Endothelial cell of umbilical vein (primary cell): ENCODE measurements around the gene CHAF1A. TPM values are rescaled to one million over a fixed set of nuclear protein-coding genes. Genes with fewer than 3 reads are reported as not detected.

Experiments used
- BruUV-seq: library from RNA; stranded (reverse); fragments of 400-500 nt; replicated peaks from 2 replicates; lab custom pipeline; 2021; lab: Mats Ljungman, UMichigan
- CTCF ChIA-PET: fragments of 300-600, 350-600 bp; sonication (Branson Sonifier 250); formaldehyde crosslinking; loops from one replicate; lab custom pipeline; 2021; ENCODE audit warnings: antibody characterized with exemption, inconsistent platforms; lab: Charles Lee
- POLR2A ChIA-PET: fragments of 300-600, 350-600 bp; sonication (Branson Sonifier 250); formaldehyde crosslinking; loops from one replicate; lab custom pipeline; 2021; ENCODE audit warnings: antibody characterized with exemption, inconsistent platforms; lab: Charles Lee
- DNase-seq: peaks from one replicate; pipeline ENCODE4 v3.0.0-alpha.2; 2011; ENCODE audit warnings: low read depth, low spot score
- FAIRE-seq: peaks from 2 replicates; lab custom pipeline; 2011; peaks lifted over from hg19 to GRCh38; lab: Jason Lieb, UNC
- H2AFZ ChIP-seq: 2 replicates; pipeline ENCODE4 v1.6.0; 2012; ENCODE audit warnings: low read depth, low read length, control low read depth, inconsistent platforms
- H3K27ac ChIP-seq: 2 replicates; pipeline ENCODE4 v1.5.1; 2011; ENCODE audit warnings: low read depth, mild to moderate bottlenecking, control low read depth, low read length, moderate library complexity; ENCODE audit not compliant: insufficient read depth
- H3K27me3 ChIP-seq, 2 experiments: 2 replicates each; pipeline versions ENCODE4 v1.6.0 to v1.6.1; 2011; ENCODE audit warnings: low read length in 2 of 2, mixed read lengths in 1 of 2; ENCODE audit not compliant: control insufficient read depth in 2 of 2, insufficient read depth in 2 of 2
- H3K36me3 ChIP-seq, 2 experiments: 2 replicates in 1 of 2; 3 replicates in 1 of 2; pipeline ENCODE4 v1.5.1; 2011; ENCODE audit warnings: low read length in 2 of 2, mild to moderate bottlenecking in 1 of 2, moderate library complexity in 1 of 2; ENCODE audit not compliant: control insufficient read depth in 2 of 2, insufficient read depth in 2 of 2; ENCODE audit errors: extremely low read depth in 1 of 2
- H3K4me1 ChIP-seq: 3 replicates; pipeline ENCODE4 v1.5.1; 2011; ENCODE audit warnings: mild to moderate bottlenecking, low read length; ENCODE audit not compliant: control insufficient read depth, insufficient read depth; ENCODE audit errors: extremely low read depth
- H3K4me2 ChIP-seq: 2 replicates; pipeline ENCODE4 v1.6.1; 2011; ENCODE audit warnings: low read length, control low read depth, mixed read lengths; ENCODE audit not compliant: insufficient read depth
- H3K4me3 ChIP-seq, 3 experiments: fragments of 200-600 bp in 1 of 3; sonication (generic), shearing (Covaris generic) in 1 of 3; replicated peaks in 1 of 3; 2 replicates each; pipeline ENCODE4 v1.5.1; 2011 to 2016; ENCODE audit warnings: control low read depth in 3 of 3, low read length in 3 of 3, mild to moderate bottlenecking in 2 of 3, inconsistent platforms in 1 of 3, low read depth in 1 of 3, moderate library complexity in 1 of 3; ENCODE audit not compliant: insufficient read depth in 1 of 3
- H3K79me2 ChIP-seq: 2 replicates; pipeline ENCODE4 v1.6.0; 2012; ENCODE audit warnings: low read length, inconsistent platforms; ENCODE audit not compliant: control insufficient read depth, insufficient read depth
- H3K9ac ChIP-seq: replicated peaks from 2 replicates; pipeline ENCODE3; 2011; ENCODE audit warnings: low read length, control low read depth; ENCODE audit not compliant: insufficient read depth; ENCODE audit errors: extremely low read depth
- H3K9me1 ChIP-seq: replicated peaks from 3 replicates; pipeline ENCODE4 v1.6.0; 2011; ENCODE audit warnings: mild to moderate bottlenecking, low read length; ENCODE audit not compliant: control insufficient read depth, insufficient read depth; ENCODE audit errors: extremely low read depth
- H3K9me3 ChIP-seq: replicated peaks from 2 replicates; pipeline ENCODE4 v1.5.1; 2012; ENCODE audit warnings: low read length, inconsistent platforms; ENCODE audit not compliant: control insufficient read depth, insufficient read depth
- H4K20me1 ChIP-seq: replicated peaks from 2 replicates; pipeline ENCODE3; 2011; ENCODE audit warnings: mild to moderate bottlenecking, low read length; ENCODE audit not compliant: control insufficient read depth, insufficient read depth; ENCODE audit errors: extremely low read depth
- FOS ChIP-seq: IDR thresholded peaks from 2 replicates; pipeline ENCODE4 v1.6.1; 2011; ENCODE audit warnings: mild to moderate bottlenecking, low read length, moderate library complexity, borderline replicate concordance; ENCODE audit not compliant: insufficient read depth
- JUN ChIP-seq: IDR thresholded peaks from 2 replicates; pipeline ENCODE4 v1.6.1; 2011; ENCODE audit warnings: borderline replicate concordance, low read depth; ENCODE audit not compliant: insufficient read length, insufficient read depth
- MYC ChIP-seq: IDR thresholded peaks from one replicate; pipeline ENCODE4 v1.6.1; 2011; ENCODE audit warnings: mild to moderate bottlenecking, low read depth, low read length
- POLR2A ChIP-seq: IDR thresholded peaks from 2 replicates; pipeline ENCODE4 v1.6.1; 2012; ENCODE audit warnings: low read depth, mild to moderate bottlenecking, control low read depth, low read length
- dilution Hi-C: fragments of 300-500 bp; cut with MboI; formaldehyde crosslinking; loops from one replicate; pipeline ENCODE4 v1.15.0; 2019; ENCODE audit warnings: low sequenced_read_pairs; ENCODE audit not compliant: extremely low pct_ligation_motif_present
- intact Hi-C: fragments of 100-400 bp; cut with micrococcal nuclease; formaldehyde crosslinking; loops from one replicate; pipeline ENCODE4 v1.10.0; 2022
- polyA plus RNA-seq, 4 experiments: library from polyadenylated mRNA; depleted of rRNA in 3 of 4; stranded (reverse) in 3 of 4; unstranded in 1 of 4; fragments of >200 nt; gene quantifications; 2 replicates each; pipeline versions ENCODE4 v1.2.1 to v1.2.3, GENCODE V29; 2011 to 2012; ENCODE audit warnings: missing spikeins in 1 of 4
- total RNA-seq: library from RNA; stranded (reverse); gene quantifications from 2 replicates; pipeline ENCODE4 v1.2.3, GENCODE V29; 2021

CHAF1A gene
- total and polyA plus RNA-seq, 2 donors (not counting 3 experiments of a cell fraction or from before 2014, with no cell fraction given) = 19.5 to 44.5 TPM

- Histone ChIP-seq H3K9me1 (no peaks in the 10 kb centered on the region), H3K4me1 (no peaks in the 10 kb centered on the region), H2AFZ (no peak overlapping the region), H3K4me2 (no peak overlapping the region), H3K27ac (no peak overlapping the region), H3K9me3 (no peaks in the 10 kb centered on the region), H3K79me2 (no peaks in the 10 kb centered on the region), H3K9ac (no peak overlapping the region), H3K4me3 (no peak overlapping the region), H3K27me3 (no peaks in the 10 kb centered on the region), H4K20me1 (no peaks in the 10 kb centered on the region), H3K36me3 (peaks cover 5 to 33% of the 10 kb centered on the region in 2 experiments)
- dilution Hi-C loops = no loop called here
- CTCF ChIA-PET = no interaction called here
- intact Hi-C loops = no loop called here
- POLR2A ChIA-PET = no interaction called here
- FAIRE-seq = no peak
- DNase-seq = no peak
- no TSS peak for BruUV-seq
- TF ChIP-seq MYC = no peak
Measured at GRCh38 chr19:4488496-4488895, 86.1 kb downstream of the CHAF1A start.

DNA sequence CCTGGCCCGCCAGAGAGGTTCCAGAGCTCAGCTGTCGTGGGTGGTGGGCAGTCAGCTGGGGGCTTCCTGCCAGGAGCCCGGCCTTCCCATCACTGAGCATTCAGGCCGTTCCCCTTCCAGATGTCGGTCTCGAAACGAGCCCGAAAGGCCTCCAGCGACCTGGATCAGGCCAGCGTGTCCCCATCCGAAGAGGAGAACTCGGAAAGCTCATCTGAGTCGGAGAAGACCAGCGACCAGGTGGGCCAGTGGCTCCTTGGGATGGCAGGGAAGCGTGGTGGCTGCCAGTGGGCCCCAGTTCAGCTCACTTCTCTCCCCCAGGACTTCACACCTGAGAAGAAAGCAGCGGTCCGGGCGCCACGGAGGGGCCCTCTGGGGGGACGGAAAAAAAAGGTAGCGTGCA is 89.0 kb downstream of the CHAF1A start:
- no TSS peak for BruUV-seq
- Histone ChIP-seq H3K79me2 (no peaks in the 10 kb centered on the region), H4K20me1 (no peaks in the 10 kb centered on the region), H3K4me2 (no peak overlapping the region), H3K9me1 (no peaks in the 10 kb centered on the region), H2AFZ (no peak overlapping the region), H3K27ac (no peak overlapping the region), H3K4me3 (no peak overlapping the region), H3K36me3 (peaks cover 2 to 42% of the 10 kb centered on the region in 2 experiments), H3K27me3 (no peaks in the 10 kb centered on the region), H3K9me3 (no peaks in the 10 kb centered on the region), H3K4me1 (no peaks in the 10 kb centered on the region), H3K9ac (no peak overlapping the region)
- FAIRE-seq (no peak), DNase-seq (no peak)
- CTCF ChIA-PET = no interaction called here
- intact Hi-C loops (no loop called here), dilution Hi-C loops (no loop called here)
- POLR2A ChIA-PET = no interaction called here
- no peak for TF ChIP-seq FOS
- TF ChIP-seq POLR2A = no peak
- no peak for TF ChIP-seq JUN
